Immature natural killer cell (primary cell): ENCODE results near the gene GUCA1A. TPM values are rescaled to one million over a fixed set of nuclear protein-coding genes. Genes with fewer than 3 reads are reported as not detected.
"Not testable (repeated sequence)": the region's sequence is repeated elsewhere in the genome, so short reads cannot be mapped to it uniquely, and the experiment has no call there.

Source experiments
- DNase-seq, 3 donors: peaks; one replicate each; pipeline ENCODE4 v3.0.0; 2022; ENCODE audit warnings: mixed read lengths in 1 of 3
- H3K27ac Mint-ChIP-seq, 6 donors: one replicate each; pipeline ENCODE4 v1.8.0; 2020; ENCODE audit warnings: mixed read lengths in 6 of 6, mild to moderate bottlenecking in 5 of 6, inconsistent platforms in 4 of 6, moderate library complexity in 3 of 6
- H3K27me3 Mint-ChIP-seq, 3 donors: one replicate each; pipeline ENCODE4 v1.8.0; 2020 to 2021; ENCODE audit warnings: low read depth in 3 of 3, mild to moderate bottlenecking in 3 of 3, mixed read lengths in 3 of 3, moderate library complexity in 3 of 3, inconsistent platforms in 1 of 3
- H3K36me3 Mint-ChIP-seq, 3 donors: one replicate each; pipeline ENCODE4 v1.8.0; 2020; ENCODE audit warnings: mixed read lengths in 3 of 3, inconsistent platforms in 2 of 3, mild to moderate bottlenecking in 2 of 3
- H3K4me1 Mint-ChIP-seq, 2 donors: one replicate each; pipeline ENCODE4 v1.8.0; 2020; ENCODE audit warnings: inconsistent platforms in 2 of 2, mild to moderate bottlenecking in 2 of 2, mixed read lengths in 2 of 2, moderate library complexity in 1 of 2
- H3K4me3 Mint-ChIP-seq, 5 donors: one replicate each; pipeline ENCODE4 v1.8.0; 2020; ENCODE audit warnings: mild to moderate bottlenecking in 5 of 5, mixed read lengths in 5 of 5, inconsistent platforms in 3 of 5, moderate library complexity in 3 of 5
- H3K9me3 Mint-ChIP-seq, 6 donors: one replicate each; pipeline ENCODE4 v1.8.0; 2020; ENCODE audit warnings: mild to moderate bottlenecking in 6 of 6, mixed read lengths in 6 of 6, inconsistent platforms in 4 of 6, moderate library complexity in 3 of 6
- polyA plus RNA-seq, 3 donors: library from polyadenylated mRNA; unstranded; fragments of 300-500 nt; fragmentation: Illumina TruSeq; gene quantifications; one replicate each; pipeline ENCODE4 v1.2.3, GENCODE V29; 2021

The GUCA1A gene
- polyA plus RNA-seq, 3 donors from 2014 or later: not detected

DNA sequence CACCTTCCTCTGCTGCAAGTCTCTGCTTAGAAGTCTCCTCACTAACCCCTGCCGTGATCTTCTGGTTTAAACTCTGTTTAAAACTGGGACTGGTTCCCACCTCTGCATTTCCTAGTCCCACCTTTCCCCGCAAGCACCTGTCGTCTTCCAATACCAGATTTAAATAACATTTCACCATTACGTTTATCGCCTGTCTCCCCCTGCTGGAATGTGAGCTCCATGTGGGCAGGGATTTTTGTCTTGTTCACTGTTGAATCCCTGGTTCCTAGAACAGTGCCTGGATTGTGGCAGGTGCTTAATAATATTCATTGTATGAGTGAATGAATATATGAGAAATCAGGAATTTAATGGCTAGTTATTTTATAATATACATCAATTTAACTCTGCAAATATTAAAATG lies 2.7 kb downstream of the GUCA1A start:
- Mint-ChIP-seq H3K4me1 (no peaks in the 10 kb centered on the region), H3K9me3 (no peaks in the 10 kb centered on the region), H3K27ac (no peak overlapping the region), H3K27me3 (peaks cover 0 to 10% (median 4%) of the 10 kb centered on the region in 3 donors), H3K36me3 (no peaks in the 10 kb centered on the region), H3K4me3 (no peak overlapping the region)
- DNase-seq: no peak

- Mint-ChIP-seq H3K4me1 (no peaks in the 10 kb centered on the region), H3K27me3 (peaks cover 0 to 12% (median 4%) of the 10 kb centered on the region in 3 donors), H3K36me3 (no peaks in the 10 kb centered on the region), H3K27ac (no peak overlapping the region), H3K4me3 (no peak overlapping the region), H3K9me3 (no peaks in the 10 kb centered on the region)
- no peak for DNase-seq
Observed at GRCh38 chr6:42176981-42177380, 3.8 kb downstream of the GUCA1A start.

DNA sequence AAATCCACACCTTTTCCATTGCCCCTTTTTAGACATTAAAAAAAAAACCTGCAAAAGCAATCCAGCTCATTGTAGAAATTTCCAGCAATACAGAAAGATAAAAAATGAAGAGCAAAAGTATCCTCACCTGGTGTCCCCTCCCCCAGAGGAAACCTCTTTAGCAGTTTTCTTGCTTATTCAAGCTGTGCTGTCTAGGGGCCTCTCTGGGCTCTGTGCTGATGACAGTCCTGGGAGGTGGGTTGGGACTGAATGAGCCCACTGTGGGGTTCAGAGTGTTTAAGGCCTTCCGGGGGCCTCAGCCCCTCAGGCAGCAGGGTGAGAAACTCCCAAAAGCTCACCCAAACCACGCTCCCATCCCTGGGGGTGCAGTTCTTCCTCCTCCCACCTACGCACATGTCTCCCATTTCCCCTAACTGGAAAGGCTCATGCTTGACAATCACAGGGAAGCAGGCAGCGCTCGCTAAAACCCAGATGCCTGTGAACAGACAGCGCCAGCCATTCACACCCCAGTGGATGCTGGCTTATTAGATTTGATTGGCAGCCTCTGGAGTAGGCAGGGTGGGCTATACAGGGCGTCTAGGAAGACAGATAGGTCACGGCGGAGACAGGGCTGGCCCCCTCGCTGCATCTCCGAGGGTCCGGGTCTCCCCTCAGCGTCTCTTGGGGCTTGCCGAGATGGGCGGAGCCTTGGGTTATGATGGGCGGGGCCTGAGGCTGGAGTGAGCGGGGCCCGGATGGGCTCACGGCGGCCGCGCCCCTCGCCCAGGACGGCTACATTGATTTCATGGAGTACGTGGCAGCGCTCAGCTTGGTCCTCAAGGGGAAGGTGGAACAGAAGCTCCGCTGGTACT lies 4.6 kb downstream of the GUCA1A start:
- H3K4me3 Mint-ChIP-seq: no peak overlapping the region
- no peaks in the 10 kb centered on the region for H3K9me3 Mint-ChIP-seq
- H3K27me3 Mint-ChIP-seq: peaks cover 0 to 10% (median 2%) of the 10 kb centered on the region in 3 donors
- no peak for DNase-seq
- no peak overlapping the region for H3K27ac Mint-ChIP-seq
- no peaks in the 10 kb centered on the region for H3K36me3 Mint-ChIP-seq
- H3K4me1 Mint-ChIP-seq: no peaks in the 10 kb centered on the region

DNA sequence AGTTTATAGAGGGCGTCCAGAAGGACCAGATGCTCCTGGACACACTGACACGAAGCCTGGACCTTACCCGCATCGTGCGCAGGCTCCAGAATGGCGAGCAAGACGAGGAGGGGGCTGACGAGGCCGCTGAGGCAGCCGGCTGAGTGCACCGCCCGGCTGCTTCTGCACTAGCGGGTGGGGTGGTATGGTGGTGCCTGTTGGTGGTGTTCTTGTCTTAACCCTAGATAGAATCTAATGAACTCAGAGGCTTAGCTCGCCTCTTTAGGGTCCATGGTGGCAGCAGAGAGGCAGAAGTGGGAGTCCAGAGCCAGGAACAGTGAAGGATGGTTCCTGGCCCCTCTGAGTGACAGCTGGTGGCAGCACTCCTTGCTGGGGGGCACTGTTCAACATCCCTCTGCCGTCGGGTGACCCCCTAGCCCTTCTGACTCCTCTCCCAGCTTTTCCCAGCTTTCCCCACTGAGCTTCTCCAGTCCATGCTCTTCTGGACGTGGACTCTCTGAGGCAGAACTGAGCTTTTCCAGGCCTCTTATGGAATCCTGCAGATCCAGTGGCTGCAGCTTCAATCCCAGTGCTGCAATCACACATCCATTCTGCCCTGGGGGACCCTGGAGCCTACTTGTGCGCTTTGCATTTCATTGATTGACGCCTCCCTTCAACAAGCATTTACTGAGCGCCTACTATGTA lies 6.2 kb downstream of the GUCA1A start:
- DNase-seq: no peak
- Mint-ChIP-seq H3K27me3 (peaks cover 0 to 12% (median 2%) of the 10 kb centered on the region in 3 donors), H3K4me1 (no peaks in the 10 kb centered on the region), H3K4me3 (no peak overlapping the region), H3K9me3 (no peaks in the 10 kb centered on the region), H3K27ac (no peak overlapping the region), H3K36me3 (no peaks in the 10 kb centered on the region)

DNA sequence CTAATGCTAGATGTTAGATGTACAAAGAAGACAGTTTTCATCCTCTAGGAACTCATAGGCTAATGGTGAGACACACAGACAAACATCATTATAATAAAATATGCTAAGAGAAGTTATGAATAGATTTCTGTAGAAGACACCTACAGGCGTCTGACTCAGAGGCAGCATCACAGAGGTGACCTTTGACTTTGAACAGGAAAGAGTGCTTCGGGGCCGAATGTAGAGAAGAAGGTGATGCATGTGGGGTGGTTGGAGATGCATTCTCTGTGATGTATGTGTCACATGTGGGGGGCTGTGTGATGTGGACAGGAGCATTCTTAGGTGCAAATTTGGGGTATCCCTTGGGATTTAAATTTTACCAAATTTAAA lies 6.8 kb downstream of the GUCA1A start:
- H3K27me3 Mint-ChIP-seq: peaks cover 0 to 12% (median 2%) of the 10 kb centered on the region in 3 donors
- no peak overlapping the region for H3K27ac Mint-ChIP-seq
- no peaks in the 10 kb centered on the region for H3K4me1 Mint-ChIP-seq
- H3K9me3 Mint-ChIP-seq: no peaks in the 10 kb centered on the region
- no peak for DNase-seq
- H3K36me3 Mint-ChIP-seq: no peaks in the 10 kb centered on the region
- no peak overlapping the region for H3K4me3 Mint-ChIP-seq

GRCh38 chr6:42182101-42182500 lies 8.9 kb downstream of the GUCA1A start:
- peaks cover 0 to 12% (median 2%) of the 10 kb centered on the region in 3 donors for H3K27me3 Mint-ChIP-seq
- no peak overlapping the region for H3K27ac Mint-ChIP-seq
- H3K4me1 Mint-ChIP-seq: no peaks in the 10 kb centered on the region
- H3K4me3 Mint-ChIP-seq: no peak overlapping the region
- no peak for DNase-seq
- no peaks in the 10 kb centered on the region for H3K9me3 Mint-ChIP-seq
- peaks cover 4% of the 10 kb centered on the region in 3 donors for H3K36me3 Mint-ChIP-seq

DNA sequence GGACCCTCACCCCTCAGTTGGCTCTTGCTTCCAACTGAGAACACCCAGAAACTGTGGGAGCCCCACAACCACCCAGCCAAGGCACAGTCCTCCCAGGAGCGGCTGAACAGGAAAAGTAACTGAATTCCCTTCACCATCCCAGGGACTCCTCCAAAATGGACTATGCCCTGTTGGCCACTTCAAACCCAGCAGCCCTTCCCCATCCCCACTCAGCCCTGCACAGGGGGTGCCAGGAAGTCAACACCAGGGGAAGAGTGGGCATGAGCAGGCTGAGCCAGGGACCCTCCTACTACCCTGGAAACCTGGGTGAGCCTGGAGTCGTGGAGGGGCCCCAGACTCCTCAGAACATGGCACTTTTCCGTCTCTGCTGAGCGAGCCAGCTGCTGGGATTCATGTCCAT lies 11.3 kb downstream of the GUCA1A start:
- Mint-ChIP-seq H3K27me3 (peaks cover 0 to 7% (median 0%) of the 10 kb centered on the region in 3 donors), H3K4me1 (no peaks in the 10 kb centered on the region), H3K36me3 (peaks cover 4 to 12% (median 4%) of the 10 kb centered on the region in 3 donors), H3K4me3 (no peak overlapping the region), H3K9me3 (no peaks in the 10 kb centered on the region), H3K27ac (no peak overlapping the region)
- DNase-seq: no peak

DNA sequence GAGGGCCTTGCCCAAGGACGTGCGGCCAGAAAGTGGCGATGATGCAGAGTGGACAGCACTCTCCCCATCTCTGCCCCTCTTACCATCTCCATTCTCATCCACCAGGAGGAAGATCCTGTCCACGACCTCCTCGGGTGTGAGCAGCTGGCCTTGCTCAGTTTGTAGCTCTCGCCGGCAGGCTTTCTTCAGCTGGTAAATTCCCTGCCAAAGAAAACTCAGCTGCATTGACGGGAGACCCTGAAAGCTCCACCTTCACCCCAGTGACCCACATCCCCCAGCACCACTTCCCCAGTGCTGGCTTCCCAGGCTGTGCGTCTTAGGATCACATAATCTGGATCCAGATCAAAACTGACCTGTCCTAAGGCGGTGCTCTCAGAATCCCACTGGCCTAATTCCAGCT lies 12.4 kb downstream of the GUCA1A start:
- no peaks in the 10 kb centered on the region for H3K4me1 Mint-ChIP-seq
- DNase-seq: no peak
- no peak overlapping the region for H3K4me3 Mint-ChIP-seq
- peaks cover 4 to 12% (median 4%) of the 10 kb centered on the region in 3 donors for H3K36me3 Mint-ChIP-seq
- H3K9me3 Mint-ChIP-seq: no peaks in the 10 kb centered on the region
- no peak overlapping the region for H3K27ac Mint-ChIP-seq
- H3K27me3 Mint-ChIP-seq: peaks cover 0 to 7% (median 0%) of the 10 kb centered on the region in 3 donors

DNA sequence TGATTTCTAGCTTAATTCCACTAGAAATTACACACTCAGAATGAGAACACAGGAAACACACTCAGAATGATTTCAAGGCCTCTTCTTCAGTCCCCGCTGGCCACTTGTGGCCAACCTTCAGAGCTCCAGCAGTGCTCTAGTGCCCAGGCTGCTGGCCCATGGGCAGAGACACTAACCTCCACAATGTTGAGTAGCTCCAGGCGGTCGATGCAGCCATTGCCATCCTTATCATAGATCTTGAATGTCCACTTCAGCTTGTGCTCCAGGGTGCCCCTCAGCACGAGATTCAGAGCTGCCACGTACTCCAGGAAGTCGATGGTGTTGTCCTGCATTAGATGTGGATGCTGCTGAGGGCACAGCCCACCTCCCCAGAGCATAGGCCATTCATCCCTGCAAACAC lies 15.2 kb downstream of the GUCA1A start:
- no peak for DNase-seq
- no peaks in the 10 kb centered on the region for H3K9me3 Mint-ChIP-seq
- H3K27ac Mint-ChIP-seq: no peak overlapping the region
- H3K36me3 Mint-ChIP-seq: peaks cover 4 to 18% (median 4%) of the 10 kb centered on the region in 3 donors
- peaks cover 0 to 5% (median 0%) of the 10 kb centered on the region in 3 donors for H3K27me3 Mint-ChIP-seq
- H3K4me3 Mint-ChIP-seq: no peak overlapping the region
- no peaks in the 10 kb centered on the region for H3K4me1 Mint-ChIP-seq

DNA sequence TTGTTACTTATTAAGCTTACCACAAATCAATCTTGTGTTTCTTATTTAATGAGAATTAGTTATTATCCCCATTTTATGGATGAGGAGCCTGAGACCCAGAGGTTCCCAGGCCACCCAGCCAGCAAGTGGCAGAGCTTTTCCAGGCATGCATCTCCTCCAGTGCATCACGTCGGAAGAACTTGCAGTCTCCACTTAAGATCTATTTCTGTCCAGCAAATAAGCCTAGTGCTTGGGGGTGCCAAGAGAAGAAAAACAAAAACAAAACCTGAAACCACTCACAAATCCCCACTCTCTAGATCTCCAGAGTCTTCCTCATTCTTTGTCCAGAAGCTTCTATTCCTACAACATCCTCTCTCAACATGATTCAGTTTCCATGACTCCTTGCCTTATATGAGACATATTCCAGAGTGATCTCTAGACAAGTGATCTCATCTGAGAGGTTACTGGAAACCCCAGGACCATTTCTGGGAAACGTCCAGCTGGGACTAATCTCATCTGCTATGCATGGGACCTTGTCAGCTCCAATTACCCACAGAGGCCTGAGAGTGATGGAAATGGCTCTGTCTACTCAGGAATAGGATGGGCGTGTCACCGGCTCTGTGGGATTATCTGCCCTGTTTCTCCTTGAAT lies 17.5 kb downstream of the GUCA1A start:
- H3K4me3 Mint-ChIP-seq: no peak overlapping the region
- no peak for DNase-seq
- no peaks in the 10 kb centered on the region for H3K4me1 Mint-ChIP-seq
- peaks cover 0 to 19% (median 7%) of the 10 kb centered on the region in 3 donors for H3K36me3 Mint-ChIP-seq
- no peaks in the 10 kb centered on the region for H3K9me3 Mint-ChIP-seq
- H3K27ac Mint-ChIP-seq: no peak overlapping the region
- H3K27me3 Mint-ChIP-seq: no peaks in the 10 kb centered on the region

GRCh38 chr6:42192385-42192784 lies 19.2 kb downstream of the GUCA1A start:
- H3K27me3 Mint-ChIP-seq, H3K27ac Mint-ChIP-seq, DNase-seq, H3K4me3 Mint-ChIP-seq, H3K4me1 Mint-ChIP-seq, H3K9me3 Mint-ChIP-seq: not testable (repeated sequence)
- peaks cover 0 to 19% (median 7%) of the 10 kb centered on the region in 3 donors for H3K36me3 Mint-ChIP-seq

GRCh38 chr6:42193491-42193894 lies 20.3 kb downstream of the GUCA1A start:
- H3K4me3 Mint-ChIP-seq: no peak overlapping the region
- H3K36me3 Mint-ChIP-seq: peaks cover 0 to 16% (median 7%) of the 10 kb centered on the region in 3 donors

GRCh38 chr6:42194056-42194455 lies 20.9 kb downstream of the GUCA1A start:
- no peaks in the 10 kb centered on the region for H3K27me3 Mint-ChIP-seq
- peaks cover 0 to 11% (median 7%) of the 10 kb centered on the region in 3 donors for H3K36me3 Mint-ChIP-seq
- no peaks in the 10 kb centered on the region for H3K9me3 Mint-ChIP-seq
- no peaks in the 10 kb centered on the region for H3K4me1 Mint-ChIP-seq
- H3K4me3 Mint-ChIP-seq: no peak overlapping the region
- H3K27ac Mint-ChIP-seq: peak overlapping the region in 1 of 6 donors; percentile 31
- DNase-seq: no peak

More at GRCh38 chr6:42193491-42193894, 20.3 kb downstream of the GUCA1A start:
- no peak for DNase-seq
- no peak overlapping the region for H3K27ac Mint-ChIP-seq
- no peaks in the 10 kb centered on the region for H3K9me3 Mint-ChIP-seq
- no peaks in the 10 kb centered on the region for H3K4me1 Mint-ChIP-seq
- no peaks in the 10 kb centered on the region for H3K27me3 Mint-ChIP-seq

DNA sequence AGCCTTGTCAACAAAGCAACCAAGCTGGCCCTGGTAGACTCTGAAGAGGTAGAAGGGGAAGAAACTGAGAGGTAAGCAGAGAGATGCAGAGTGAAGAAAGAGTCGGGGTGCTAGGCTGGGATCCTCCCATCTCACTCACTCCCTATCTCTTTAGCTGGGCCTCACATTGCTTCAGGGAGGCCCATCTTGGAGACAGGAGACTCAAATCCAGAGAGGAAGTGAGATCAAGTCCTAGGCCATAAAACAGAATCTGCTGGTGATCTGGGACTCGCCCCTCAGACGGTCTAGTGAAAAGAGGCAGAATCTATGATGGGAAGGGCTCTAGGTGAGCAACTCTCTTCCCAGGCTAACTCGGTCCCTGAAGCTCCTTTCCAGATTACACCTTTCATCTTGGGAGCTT lies 22.3 kb downstream of the GUCA1A start:
- Mint-ChIP-seq H3K4me1 (peaks cover 0 to under 1% of the 10 kb centered on the region in 2 donors), H3K36me3 (peaks cover 6 to 15% (median 12%) of the 10 kb centered on the region in 3 donors)

More for the DNA sequence above, 22.3 kb downstream of the GUCA1A start:
- Mint-ChIP-seq H3K4me3 (no peak overlapping the region), H3K27ac (no peak overlapping the region), H3K9me3 (peaks cover 0 to 1% (median 0%) of the 10 kb centered on the region in 6 donors), H3K27me3 (no peaks in the 10 kb centered on the region)
- DNase-seq: no peak
